HG03039 (cell line): ENCODE measurements around the gene OR4N5.

Experiments
- ATAC-seq: cut with Tn5 transposase; IDR thresholded peaks from one replicate; pipeline ENCODE4 v1.9.1; 2021; ENCODE audit warnings: mild to moderate bottlenecking, moderate library complexity; ENCODE audit not compliant: unreplicated experiment

The OR4N5 gene

DNA sequence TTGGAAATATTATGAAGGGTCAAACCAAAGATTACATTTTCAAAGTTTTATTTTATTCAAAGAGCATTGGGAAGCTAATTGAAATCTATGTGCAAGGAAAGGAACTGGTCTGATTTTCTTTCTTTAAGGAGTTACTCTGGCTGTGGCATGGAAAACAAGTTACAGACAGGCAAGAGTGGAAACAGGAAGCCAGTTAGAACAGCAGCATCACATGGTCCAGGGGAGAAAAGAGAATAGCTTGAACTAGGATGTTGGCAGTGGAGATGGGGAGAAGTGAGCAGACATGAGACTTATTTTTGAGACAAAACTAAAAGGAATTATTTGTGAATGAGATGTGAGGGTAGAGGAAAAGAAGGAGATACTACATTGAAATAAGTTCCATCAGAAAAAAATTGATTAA lies 55.5 kb downstream of the OR4N5 start:
- no peak for ATAC-seq
